Measurements from ENCODE around the gene RXYLT1. TPM values are rescaled to one million over a fixed set of nuclear protein-coding genes. Genes with fewer than 3 reads are reported as not detected.

Gene RXYLT1
- total RNA-seq, 2 donors from 2014 or later: 8.6 to 17.5 TPM

DNA sequence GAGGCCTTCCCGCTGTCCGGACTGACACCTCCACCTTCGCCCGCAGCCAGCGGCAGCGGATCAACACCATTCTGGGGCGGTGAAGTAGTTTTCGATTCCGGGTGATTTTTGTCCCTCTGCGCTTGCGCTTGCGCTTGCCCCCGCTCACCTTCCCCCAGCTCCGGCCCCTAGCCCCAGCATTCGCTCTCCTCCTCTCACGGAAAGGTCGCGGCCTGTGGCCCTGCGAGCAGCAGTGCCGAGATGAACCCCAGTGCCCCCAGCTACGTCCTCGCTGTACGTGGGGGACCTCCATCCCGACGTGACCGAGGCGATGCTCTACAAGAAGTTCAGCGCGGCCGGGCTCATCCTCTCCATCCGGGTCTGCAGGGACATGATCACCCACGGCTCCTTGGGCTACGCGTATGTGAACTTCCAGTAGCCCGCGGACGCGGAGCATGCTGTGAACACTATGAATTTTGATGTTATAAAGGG lies 42.1 kb downstream of the RXYLT1 start:
- peak; percentile 35 for ATAC-seq
- H3K27ac ChIP-seq: no peak overlapping the region
- H3K9me3 ChIP-seq: no peaks in the 10 kb centered on the region

GRCh38 chr12:63822352-63822751 lies 42.6 kb downstream of the RXYLT1 start:
- DNase-seq (no peak), ATAC-seq (no peak)
- Histone ChIP-seq H3K4me3 (no peak overlapping the region), H3K4me1 (no peaks in the 10 kb centered on the region), H3K27ac (no peak overlapping the region), H3K36me3 (replicated peaks in 1 of 2; ENCODE audit: insufficient read depth in 1 of 2, low read depth in 2 of 2) (no peaks in the 10 kb centered on the region), H3K27me3 (peaks cover 0 to 4% of the 10 kb centered on the region in 2 donors), H3K9me3 (no peaks in the 10 kb centered on the region)
- intact Hi-C loops (cut with DNase I): no loop called here
- TF ChIP-seq POLR2A (IDR thresholded peaks at IDR 0.05): no peak
- TF ChIP-seq, protein P1, sequence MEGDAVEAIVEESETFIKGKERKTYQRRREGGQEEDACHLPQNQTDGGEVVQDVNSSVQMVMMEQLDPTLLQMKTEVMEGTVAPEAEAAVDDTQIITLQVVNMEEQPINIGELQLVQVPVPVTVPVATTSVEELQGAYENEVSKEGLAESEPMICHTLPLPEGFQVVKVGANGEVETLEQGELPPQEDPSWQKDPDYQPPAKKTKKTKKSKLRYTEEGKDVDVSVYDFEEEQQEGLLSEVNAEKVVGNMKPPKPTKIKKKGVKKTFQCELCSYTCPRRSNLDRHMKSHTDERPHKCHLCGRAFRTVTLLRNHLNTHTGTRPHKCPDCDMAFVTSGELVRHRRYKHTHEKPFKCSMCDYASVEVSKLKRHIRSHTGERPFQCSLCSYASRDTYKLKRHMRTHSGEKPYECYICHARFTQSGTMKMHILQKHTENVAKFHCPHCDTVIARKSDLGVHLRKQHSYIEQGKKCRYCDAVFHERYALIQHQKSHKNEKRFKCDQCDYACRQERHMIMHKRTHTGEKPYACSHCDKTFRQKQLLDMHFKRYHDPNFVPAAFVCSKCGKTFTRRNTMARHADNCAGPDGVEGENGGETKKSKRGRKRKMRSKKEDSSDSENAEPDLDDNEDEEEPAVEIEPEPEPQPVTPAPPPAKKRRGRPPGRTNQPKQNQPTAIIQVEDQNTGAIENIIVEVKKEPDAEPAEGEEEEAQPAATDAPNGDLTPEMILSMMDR (IDR thresholded peaks at IDR 0.05): no peak
- 60 to 77% methylated on average over 6 of the region's 6 CpGs for WGBS, 2 donors

More for the DNA sequence above, 42.1 kb downstream of the RXYLT1 start:
- TF ChIP-seq, protein P1 (IDR thresholded peaks at IDR 0.05): no peak
- no peak for TF ChIP-seq POLR2A (IDR thresholded peaks at IDR 0.05)
- intact Hi-C loops (cut with DNase I): no loop called here
- Histone ChIP-seq H3K4me3 (no peak overlapping the region), H3K4me1 (no peaks in the 10 kb centered on the region), H3K36me3 (replicated peaks in 1 of 2; ENCODE audit: insufficient read depth in 1 of 2, low read depth in 2 of 2) (no peaks in the 10 kb centered on the region), H3K27me3 (peaks cover 0 to 4% of the 10 kb centered on the region in 2 donors)
- peak in 1 of 4 donors; percentile 14 for DNase-seq
- 31 to 33% methylated on average over 21 to 38 of the region's 38 CpGs for WGBS, 2 donors

GRCh38 chr12:63823040-63823439 lies 43.3 kb downstream of the RXYLT1 start:
- TF ChIP-seq, protein P1 (IDR thresholded peaks at IDR 0.05): no peak
- no peak for TF ChIP-seq POLR2A (IDR thresholded peaks at IDR 0.05)
- DNase-seq: no peak
- no peaks in the 10 kb centered on the region for H3K9me3 ChIP-seq
- H3K27ac ChIP-seq: no peak overlapping the region
- WGBS, 2 donors: 82 to 88% methylated on average over 3 to 6 of the region's 6 CpGs
- intact Hi-C loops (cut with DNase I): no loop called here
- H3K4me1 ChIP-seq: no peaks in the 10 kb centered on the region
- no peaks in the 10 kb centered on the region for H3K36me3 ChIP-seq (replicated peaks in 1 of 2; ENCODE audit: insufficient read depth in 1 of 2, low read depth in 2 of 2)
- ATAC-seq: no peak
- H3K4me3 ChIP-seq: no peak overlapping the region
- peaks cover 0 to 4% of the 10 kb centered on the region in 2 donors for H3K27me3 ChIP-seq

DNA sequence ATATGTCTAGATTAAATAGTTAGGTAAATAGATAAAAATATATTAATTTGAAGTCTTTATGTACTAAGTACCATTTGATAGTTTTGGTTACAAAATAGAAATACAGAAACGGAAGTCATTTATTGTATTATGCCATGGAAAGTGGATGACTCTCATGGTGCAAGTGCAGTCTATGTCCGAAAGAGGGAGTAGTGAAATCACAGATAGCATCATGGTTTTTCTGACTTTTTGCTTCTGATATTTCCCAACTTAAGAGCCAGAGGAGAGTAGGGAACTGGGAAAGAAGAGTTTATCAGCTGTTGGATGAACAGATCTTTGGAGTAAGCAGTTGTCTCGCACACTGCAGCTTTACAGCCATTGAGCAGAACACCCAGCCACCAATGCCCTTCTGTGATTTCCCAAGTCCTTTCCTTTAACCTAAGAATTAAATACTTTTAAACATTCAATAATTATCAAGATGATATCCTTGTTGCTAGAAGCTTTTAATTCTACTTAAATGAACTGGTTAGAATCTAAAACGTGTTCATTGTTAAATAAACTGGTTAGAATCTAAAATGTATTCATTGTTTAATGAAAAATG lies 46.4 kb downstream of the RXYLT1 start:
- TF ChIP-seq, protein P1 (IDR thresholded peaks at IDR 0.05): peak; percentile 32 to 90 (median 80)
- no peak for TF ChIP-seq POLR2A (IDR thresholded peaks at IDR 0.05)
- Histone ChIP-seq H3K4me3 (no peak overlapping the region), H3K9me3 (peaks cover 0 to 10% (median 0%) of the 10 kb centered on the region in 3 donors), H3K27me3 (peaks cover 0 to 4% of the 10 kb centered on the region in 2 donors), H3K36me3 (replicated peaks in 1 of 2; ENCODE audit: insufficient read depth in 1 of 2, low read depth in 2 of 2) (no peaks in the 10 kb centered on the region), H3K4me1 (no peaks in the 10 kb centered on the region), H3K27ac (no peak overlapping the region)
- ATAC-seq (peak; percentile 82), DNase-seq (peak in 2 of 4 donors; percentile 16 to 26)
- intact Hi-C loops (cut with DNase I): no loop called here
- 12% methylated on average over 4 of the region's 4 CpGs for WGBS, 2 donors

DNA sequence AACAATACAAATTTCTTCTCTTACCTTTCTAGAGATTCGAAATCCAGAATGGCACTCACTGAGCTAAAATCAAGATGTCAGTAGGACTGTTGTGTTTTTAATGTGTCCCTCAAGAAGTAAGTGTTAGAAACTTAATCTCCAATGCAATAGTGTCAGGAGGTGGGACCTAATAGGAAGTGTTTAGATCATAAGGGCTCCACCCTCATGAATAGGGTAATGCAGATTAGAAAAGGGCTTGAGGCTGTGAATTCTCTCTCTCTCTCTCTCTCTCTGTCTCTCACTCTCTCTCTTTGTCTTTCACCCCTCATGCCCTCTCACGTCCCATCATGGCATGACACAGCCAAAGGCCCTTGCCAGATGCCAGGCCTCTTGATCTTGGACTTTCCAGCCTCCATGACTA lies 49.2 kb downstream of the RXYLT1 start:
- ATAC-seq: no peak
- intact Hi-C loops (cut with DNase I): no loop called here

More for the DNA sequence above, 49.2 kb downstream of the RXYLT1 start:
- Histone ChIP-seq H3K27me3 (no peaks in the 10 kb centered on the region), H3K4me1 (no peaks in the 10 kb centered on the region), H3K9me3 (peaks cover 0 to 10% (median 0%) of the 10 kb centered on the region in 3 donors), H3K36me3 (replicated peaks in 1 of 2; ENCODE audit: insufficient read depth in 1 of 2, low read depth in 2 of 2) (no peaks in the 10 kb centered on the region), H3K4me3 (no peak overlapping the region), H3K27ac (no peak overlapping the region)
- TF ChIP-seq POLR2A (IDR thresholded peaks at IDR 0.05): no peak
- TF ChIP-seq, protein P1 (IDR thresholded peaks at IDR 0.05): no peak
- 87 to 92% methylated on average over 2 of the region's 2 CpGs for WGBS, 2 donors
- no peak for DNase-seq

Measured in body of pancreas (tissue), 4 donors.